Right lobe of liver (tissue), 6 donors: ENCODE measurements around the gene TMEM131. TPM values are rescaled to one million over a fixed set of nuclear protein-coding genes. Genes with fewer than 3 reads are reported as not detected.

ENCODE experiments used
- ATAC-seq, 4 donors: fragments of 200-7000 bp; cut with Tn5 transposase; one replicate each; pipeline ENCODE4 v1.9.1; 2020; ENCODE audit warnings: mild to moderate bottlenecking in 4 of 4, moderate library complexity in 4 of 4
- DNase-seq, 3 donors: peaks; one replicate each; pipeline ENCODE4 v3.0.0-alpha.2; 2020
- H3K27ac ChIP-seq, 3 donors: fragments of 200-600 bp; one replicate each; pipeline ENCODE4 v1.8.0; 2022
- H3K27me3 ChIP-seq, 2 donors: fragments of 200-600 bp; one replicate each; pipeline ENCODE4 v1.8.0; 2022
- H3K36me3 ChIP-seq, 4 donors: fragments of 200-600 bp; sonication (generic) in 1 of 4; one replicate each; pipeline versions ENCODE4 v1.5.1 to v1.8.0; 2017 to 2022; ENCODE audit warnings: control low read depth in 1 of 4
- H3K4me1 ChIP-seq, 4 donors: fragments of 200-600 bp; sonication (generic) in 1 of 4; one replicate each; pipeline versions ENCODE4 v1.5.1 to v1.8.0; 2017 to 2022; ENCODE audit warnings: control low read depth in 1 of 4
- H3K4me3 ChIP-seq, 3 donors: fragments of 200-600 bp; one replicate each; pipeline ENCODE4 v1.8.0; 2022
- H3K9me3 ChIP-seq, 4 donors: fragments of 200-600 bp; sonication (generic) in 1 of 4; one replicate each; pipeline versions ENCODE4 v1.5.1 to v1.8.0; 2017 to 2022; ENCODE audit warnings: control low read depth in 1 of 4
- POLR2A ChIP-seq: fragments of 450-650 bp; IDR thresholded peaks from one replicate; pipeline ENCODE4 v1.6.1; 2017; ENCODE audit warnings: antibody characterized with exemption, mild to moderate bottlenecking
- WGBS: methylation state at CpG from one replicate; pipeline ENCODE4 v1.1.6; 2018; ENCODE audit warnings: low coverage, low lambda C conversion rate; ENCODE audit not compliant: insufficient coverage; ENCODE audit errors: missing lambda C conversion rate; 5-methylcytosine and 5-hydroxymethylcytosine counted together
- intact Hi-C, 2 donors: fragments of 100-400 bp; cut with DNase I; formaldehyde crosslinking; loops; one replicate each; pipeline versions ENCODE4 v1.11.2 to v1.14.1; 2022
- total RNA-seq, 6 experiments: library from RNA; depleted of rRNA in 2 of 6; stranded (reverse); fragments of >200 nt in 2 of 6; fragmentation: NEBNext Ultra II Directional in 3 of 6; extraction: Animal tissue kit (Norgen Biotek cat#: 25700) in 3 of 6; gene quantifications; one replicate each; pipeline versions ENCODE4 v1.1.0 to v1.2.4, GENCODE V29; 2016 to 2023
- TF ChIP-seq, protein P1 (sequence below), 4 donors: fragments of 200-600 bp in 3 of 4; fragments of 450-650 bp in 1 of 4; IDR thresholded peaks; one replicate each; pipeline versions ENCODE4 v1.5.1 to v1.8.0; 2016 to 2022; ENCODE audit warnings: antibody characterized with exemption in 4 of 4, mild to moderate bottlenecking in 2 of 4
- donor health status: DM: no; HTN: yes; CAD: no.
- donor health status: DM: no; HTN: no; CAD: no.
- donor health status: DM: no; HTN: no; CAD: no.
- donor health status: DM: no; HTN: yes; CAD: no.
- donor health status: DM: no; HTN: yes; CAD: no.

The TMEM131 gene
- total RNA-seq, 6 experiments from 2014 or later: 14.8 to 34.0 (median 17.8) TPM

- H3K4me3 ChIP-seq: no peak overlapping the region
- no peak overlapping the region for H3K27ac ChIP-seq
- ATAC-seq: no peak
- H3K4me1 ChIP-seq: no peaks in the 10 kb centered on the region
- intact Hi-C loops: no loop called here
- H3K9me3 ChIP-seq: no peaks in the 10 kb centered on the region
- WGBS: 38% methylated on average over 4 of the region's 9 CpGs
- no peaks in the 10 kb centered on the region for H3K36me3 ChIP-seq
- TF ChIP-seq, protein P1, sequence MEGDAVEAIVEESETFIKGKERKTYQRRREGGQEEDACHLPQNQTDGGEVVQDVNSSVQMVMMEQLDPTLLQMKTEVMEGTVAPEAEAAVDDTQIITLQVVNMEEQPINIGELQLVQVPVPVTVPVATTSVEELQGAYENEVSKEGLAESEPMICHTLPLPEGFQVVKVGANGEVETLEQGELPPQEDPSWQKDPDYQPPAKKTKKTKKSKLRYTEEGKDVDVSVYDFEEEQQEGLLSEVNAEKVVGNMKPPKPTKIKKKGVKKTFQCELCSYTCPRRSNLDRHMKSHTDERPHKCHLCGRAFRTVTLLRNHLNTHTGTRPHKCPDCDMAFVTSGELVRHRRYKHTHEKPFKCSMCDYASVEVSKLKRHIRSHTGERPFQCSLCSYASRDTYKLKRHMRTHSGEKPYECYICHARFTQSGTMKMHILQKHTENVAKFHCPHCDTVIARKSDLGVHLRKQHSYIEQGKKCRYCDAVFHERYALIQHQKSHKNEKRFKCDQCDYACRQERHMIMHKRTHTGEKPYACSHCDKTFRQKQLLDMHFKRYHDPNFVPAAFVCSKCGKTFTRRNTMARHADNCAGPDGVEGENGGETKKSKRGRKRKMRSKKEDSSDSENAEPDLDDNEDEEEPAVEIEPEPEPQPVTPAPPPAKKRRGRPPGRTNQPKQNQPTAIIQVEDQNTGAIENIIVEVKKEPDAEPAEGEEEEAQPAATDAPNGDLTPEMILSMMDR (IDR thresholded peaks at IDR 0.05): no peak
- TF ChIP-seq POLR2A: no peak
- DNase-seq: peak; percentile 7 to 31 (median 29)
- no peaks in the 10 kb centered on the region for H3K27me3 ChIP-seq
These were observed 279.6 kb downstream of the TMEM131 start for GRCh38 chr2:97715951-97716694.

DNA sequence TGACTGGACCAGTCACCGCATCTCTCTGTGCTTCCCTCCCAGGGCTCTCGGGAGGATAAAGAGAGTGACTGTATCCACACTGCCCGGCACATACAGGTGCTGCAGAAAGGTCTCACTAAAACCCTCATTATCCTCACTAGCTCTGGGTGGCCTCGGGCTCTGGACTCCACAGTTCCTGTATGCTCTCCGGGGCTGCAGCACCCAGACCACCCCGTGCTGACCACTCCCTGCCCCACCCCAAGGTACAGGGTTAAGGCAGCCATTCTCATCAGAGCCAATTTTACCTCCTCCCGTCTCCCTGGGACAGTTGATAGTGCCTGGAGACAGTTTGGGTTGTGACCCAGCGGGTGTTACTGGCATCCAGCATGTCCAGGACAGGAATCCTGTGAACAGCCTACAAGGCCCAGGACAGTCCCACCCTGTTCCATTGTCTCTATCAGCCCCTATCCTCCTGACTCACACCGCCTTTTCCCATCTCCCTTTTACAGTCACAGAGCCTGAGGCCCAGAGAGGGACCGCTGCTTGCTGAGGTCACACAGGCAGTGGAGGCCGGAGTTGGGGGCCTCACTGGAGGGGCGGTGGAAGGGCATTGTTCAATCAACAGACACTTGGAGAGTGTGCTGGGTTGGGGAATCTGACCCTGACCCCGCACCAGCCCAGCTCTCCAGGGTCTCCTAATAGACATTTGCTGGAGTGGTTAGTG is 280.6 kb downstream of the TMEM131 start:
- no peak overlapping the region for H3K27ac ChIP-seq
- no peak for ATAC-seq
- no peaks in the 10 kb centered on the region for H3K27me3 ChIP-seq
- H3K36me3 ChIP-seq: no peaks in the 10 kb centered on the region
- H3K9me3 ChIP-seq: no peaks in the 10 kb centered on the region
- no peaks in the 10 kb centered on the region for H3K4me1 ChIP-seq
- TF ChIP-seq POLR2A: no peak
- TF ChIP-seq, protein P1 (IDR thresholded peaks at IDR 0.05): no peak
- peak; percentile 10 to 31 (median 12) for DNase-seq
- intact Hi-C loops: no loop called here
- H3K4me3 ChIP-seq: no peak overlapping the region
- 56% methylated on average over 2 of the region's 13 CpGs for WGBS

DNA sequence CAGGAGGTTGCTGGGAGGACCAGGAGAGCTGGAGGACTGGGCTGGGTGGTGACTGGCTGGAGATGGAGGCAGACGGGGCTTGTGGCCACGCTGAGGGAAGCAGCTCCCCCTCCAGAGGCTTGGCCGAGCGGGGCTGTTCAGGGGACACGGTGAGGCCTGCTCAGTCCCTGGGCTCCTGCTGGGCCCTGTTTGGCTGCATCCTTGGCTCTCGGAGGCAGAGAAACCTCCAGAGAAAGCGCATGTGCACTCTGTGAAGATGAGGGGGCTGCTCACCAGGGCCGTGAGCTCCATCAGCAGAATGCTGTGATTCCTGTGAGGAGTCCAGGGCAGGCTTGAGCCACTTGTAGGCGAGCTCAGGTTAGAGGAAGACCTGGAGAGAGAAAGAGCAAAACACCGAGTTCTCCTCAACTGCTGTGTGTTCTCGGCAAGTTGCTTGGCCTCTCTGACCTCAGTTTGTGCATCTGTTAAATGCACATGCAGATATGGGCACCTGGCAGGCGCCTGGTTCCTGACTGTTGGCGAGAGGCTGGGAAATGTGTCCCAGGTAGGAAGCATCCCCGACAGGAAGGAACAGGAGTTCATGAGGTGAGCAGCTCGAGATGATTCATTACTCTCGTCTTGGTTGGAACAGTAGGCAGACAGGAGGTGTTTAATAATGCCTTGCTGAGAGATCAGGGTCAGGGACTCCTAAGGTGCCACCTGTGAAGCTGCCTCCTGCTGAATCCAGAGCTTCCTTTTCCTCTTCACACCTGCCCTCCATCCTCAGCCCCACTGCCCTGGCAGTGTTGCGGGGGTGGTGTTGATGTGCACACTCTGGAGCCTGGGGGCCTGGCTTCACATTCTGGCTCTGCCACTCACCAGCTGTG is 281.4 kb downstream of the TMEM131 start:
- WGBS: 56% methylated on average over 5 of the region's 17 CpGs
- intact Hi-C loops: no loop called here
- peak overlapping the region in 1 of 3 donors; percentile 4 for H3K4me3 ChIP-seq
- TF ChIP-seq POLR2A: no peak
- TF ChIP-seq, protein P1 (IDR thresholded peaks at IDR 0.05): no peak
- H3K27me3 ChIP-seq: no peaks in the 10 kb centered on the region
- DNase-seq (peak in 1 of 3 donors; percentile 12), ATAC-seq (no peak)
- no peaks in the 10 kb centered on the region for H3K36me3 ChIP-seq
- no peak overlapping the region for H3K27ac ChIP-seq
- H3K4me1 ChIP-seq: no peaks in the 10 kb centered on the region
- H3K9me3 ChIP-seq: no peaks in the 10 kb centered on the region

- Histone ChIP-seq H3K36me3 (no peaks in the 10 kb centered on the region), H3K27ac (no peak within 1 kb of the TSS), H3K4me1 (no peaks in the 10 kb centered on the region), H3K27me3 (no peaks in the 10 kb centered on the region), H3K9me3 (no peaks in the 10 kb centered on the region), H3K4me3 (peak within 1 kb of the TSS in 1 of 3 donors; percentile 4)
- intact Hi-C loops: no loop called here
- DNase-seq (peak; percentile 19 to 43 (median 40)), ATAC-seq (peak in 2 of 4 donors; percentile 11 to 18)
- 55% methylated on average over 12 of the region's 21 CpGs for WGBS
- TF ChIP-seq POLR2A: no peak
- TF ChIP-seq, protein P1 (IDR thresholded peaks at IDR 0.05): no peak
These were observed 282.3 kb downstream of the TMEM131 start, which contains the start of gene ZAP70 for GRCh38 chr2:97713296-97714083. ZAP70 (plus strand) TSS chr2:97713576; CDS start chr2:97724037, 10,461 bp downstream.
